K562 (cell line): ENCODE results near the gene TMEM252. TPM values are rescaled to one million over a fixed set of nuclear protein-coding genes. Genes with fewer than 3 reads are reported as not detected.

ENCODE experiments used
- ARNT ChIP-seq, 2 experiments: fragments of 450-650 bp; IDR thresholded peaks; 2 replicates each; pipeline ENCODE4 v1.6.1; 2016; ENCODE audit warnings: mild to moderate bottlenecking in 1 of 2
- BACH1 ChIP-seq: fragments of 200-800 bp; sonication (Bioruptor generic); IDR thresholded peaks from 2 replicates; pipeline ENCODE4 v1.6.1; 2016; ENCODE audit warnings: missing genetic modification characterization, missing compliant biosample characterization
- CTBP1 ChIP-seq: fragments of 450-650 bp; IDR thresholded peaks from 2 replicates; pipeline ENCODE4 v1.6.1; 2016; ENCODE audit warnings: borderline replicate concordance
- CTCFL ChIP-seq: IDR thresholded peaks from 2 replicates; pipeline ENCODE4 v1.6.1; 2011; ENCODE audit warnings: borderline replicate concordance, low read depth, mild to moderate bottlenecking, moderate library complexity, low read length; ENCODE audit not compliant: insufficient read depth, poor library complexity, severe bottlenecking
- ELK1 ChIP-seq: sonication (generic); formaldehyde crosslinking; IDR thresholded peaks from 2 replicates; pipeline ENCODE4 v1.8.1; 2022; ENCODE audit warnings: missing genetic modification reagents
- ESRRA ChIP-seq: fragments of 450-650 bp; IDR thresholded peaks from 2 replicates; pipeline ENCODE4 v1.6.1; 2014; ENCODE audit warnings: low read depth, mild to moderate bottlenecking, moderate library complexity, borderline replicate concordance
- ETS2 ChIP-seq: IDR thresholded peaks from 2 replicates; pipeline ENCODE4 v1.6.1; 2016; ENCODE audit warnings: borderline replicate concordance, missing genetic modification characterization, mild to moderate bottlenecking, moderate library complexity, missing compliant biosample characterization; ENCODE audit not compliant: poor library complexity, severe bottlenecking
- HES1 ChIP-seq: fragments of 450-650 bp; IDR thresholded peaks from 2 replicates; pipeline ENCODE4 v1.6.1; 2016; ENCODE audit warnings: low read depth, mild to moderate bottlenecking, moderate library complexity
- KHSRP ChIP-seq: fragments of 450-650 bp; IDR thresholded peaks from 2 replicates; pipeline ENCODE4 v1.6.1; 2017
- PCBP2 ChIP-seq: fragments of 200-400 bp; formaldehyde crosslinking; IDR thresholded peaks from 2 replicates; pipeline ENCODE4 v1.6.1; 2018; ENCODE audit warnings: low read length, low read depth, mild to moderate bottlenecking, moderate library complexity; ENCODE audit not compliant: poor library complexity, severe bottlenecking
- RBM15 ChIP-seq: fragments of 200-400 bp; formaldehyde crosslinking; IDR thresholded peaks from 2 replicates; pipeline ENCODE4 v1.6.1; 2018; ENCODE audit warnings: mild to moderate bottlenecking, low read length, moderate library complexity; ENCODE audit not compliant: insufficient read depth
- RBM34 ChIP-seq: fragments of 200-400 bp; formaldehyde crosslinking; IDR thresholded peaks from 2 replicates; pipeline ENCODE4 v1.6.1; 2018; ENCODE audit warnings: low read length, borderline replicate concordance; ENCODE audit not compliant: insufficient read depth
- RFX7 ChIP-seq: fragments of 250-450 bp; sonication (Bioruptor Pico); IDR thresholded peaks from 2 replicates; pipeline ENCODE4 v1.5.1; 2021; ENCODE audit warnings: mild to moderate bottlenecking
- STAG1 ChIP-seq: sonication (generic); formaldehyde crosslinking; IDR thresholded peaks from 2 replicates; pipeline ENCODE4 v1.5.0; 2020; ENCODE audit warnings: missing genetic modification reagents, borderline replicate concordance
- ZNF76 ChIP-seq: fragments of 250-450 bp; sonication (Bioruptor Pico); IDR thresholded peaks from 2 replicates; pipeline ENCODE4 v1.4.0; 2020; ENCODE audit warnings: mild to moderate bottlenecking, moderate library complexity, borderline replicate concordance
- ZSCAN32 ChIP-seq: fragments of 450-650 bp; formaldehyde crosslinking; IDR thresholded peaks from 2 replicates; pipeline ENCODE4 v1.4.0; 2020; ENCODE audit warnings: mild to moderate bottlenecking, moderate library complexity
- polyA plus RNA-seq, 8 experiments: library from polyadenylated mRNA; depleted of rRNA in 4 of 8; stranded (reverse) in 5 of 8; unstranded in 3 of 8; fragments of >200 nt; fragmentation: Nextera tagmentation in 2 of 8; fragmentation: Illumina TruSeq in 1 of 8; extraction: Ambion mirVana in 2 of 8; extraction: Trizol in 1 of 8; gene quantifications; 2 replicates each; pipeline versions ENCODE4 v1.2.1 to v1.2.3, GENCODE V29; 2011 to 2014; ENCODE audit warnings: inconsistent platforms in 1 of 8, missing spikeins in 1 of 8
- total RNA-seq, 7 experiments: library from RNA; depleted of rRNA in 6 of 7; stranded (reverse); fragments of >200 nt in 6 of 7; fragmentation: Illumina TruSeq in 2 of 7; extraction: Trizol in 2 of 7; gene quantifications; 2 replicates each; pipeline versions ENCODE4 v1.2.1 to v1.2.3, GENCODE V29; 2011 to 2021; ENCODE audit warnings: low replicate concordance in 1 of 7
- TF ChIP-seq, protein P1 (sequence below): fragments of 200-800 bp; sonication (Bioruptor generic); IDR thresholded peaks from 2 replicates; pipeline ENCODE4 v1.6.1; 2017; ENCODE audit warnings: missing genetic modification characterization, missing compliant biosample characterization
- TF ChIP-seq, protein P2 (sequence below): fragments of 450-650 bp; IDR thresholded peaks from 2 replicates; pipeline ENCODE4 v1.6.1; 2016; ENCODE audit warnings: antibody characterized with exemption

TMEM252 gene
- total and polyA plus RNA-seq, 9 of the 15 experiments (the other 6 are each of a cell fraction or from before 2014, with no cell fraction given): not detected

DNA sequence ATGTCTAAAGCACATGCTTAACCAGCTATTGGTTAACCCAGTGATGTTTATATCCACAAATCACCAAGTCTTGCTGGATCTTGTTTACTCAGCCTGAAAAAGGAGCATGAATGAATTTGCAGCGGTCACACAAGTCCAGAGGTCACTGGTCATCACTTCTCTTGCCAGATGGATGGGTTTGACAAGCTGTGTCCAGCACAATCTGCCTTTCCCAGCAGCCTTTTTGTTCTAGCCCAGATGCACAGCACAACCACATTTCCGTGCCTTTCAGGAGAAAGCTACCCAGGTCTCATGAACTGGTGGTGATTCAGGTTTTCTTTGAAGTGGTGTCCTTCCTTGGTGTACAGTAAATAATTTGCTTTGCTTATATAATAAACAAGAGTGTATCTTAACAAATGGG, 32.1 kb downstream of the TMEM252 start (continued):
- TF ChIP-seq, protein P1, sequence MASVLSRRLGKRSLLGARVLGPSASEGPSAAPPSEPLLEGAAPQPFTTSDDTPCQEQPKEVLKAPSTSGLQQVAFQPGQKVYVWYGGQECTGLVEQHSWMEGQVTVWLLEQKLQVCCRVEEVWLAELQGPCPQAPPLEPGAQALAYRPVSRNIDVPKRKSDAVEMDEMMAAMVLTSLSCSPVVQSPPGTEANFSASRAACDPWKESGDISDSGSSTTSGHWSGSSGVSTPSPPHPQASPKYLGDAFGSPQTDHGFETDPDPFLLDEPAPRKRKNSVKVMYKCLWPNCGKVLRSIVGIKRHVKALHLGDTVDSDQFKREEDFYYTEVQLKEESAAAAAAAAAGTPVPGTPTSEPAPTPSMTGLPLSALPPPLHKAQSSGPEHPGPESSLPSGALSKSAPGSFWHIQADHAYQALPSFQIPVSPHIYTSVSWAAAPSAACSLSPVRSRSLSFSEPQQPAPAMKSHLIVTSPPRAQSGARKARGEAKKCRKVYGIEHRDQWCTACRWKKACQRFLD (CRISPR knock-in tag): peak; percentile 38; the same call in 1 of the 2 replicates
- TF ChIP-seq ELK1 (CRISPR knock-in tag): no peak
- 0 out of 2 replicates have a peak, but pooled peaks have one; percentile 45 for TF ChIP-seq CTBP1
- peak; percentile 65; the same call in 1 of the 2 replicates for TF ChIP-seq ESRRA
- TF ChIP-seq ETS2 (tag): no peak
- no peak for TF ChIP-seq PCBP2
- peak; percentile 66; the same call in 1 of the 2 replicates for TF ChIP-seq KHSRP
- peak; percentile 78 for TF ChIP-seq HES1
- TF ChIP-seq RFX7: no peak
- no peak for TF ChIP-seq RBM15
- no peak for TF ChIP-seq ZSCAN32
- no peak for TF ChIP-seq RBM34
- TF ChIP-seq STAG1 (CRISPR knock-in tag): no peak
- TF ChIP-seq ARNT (IDR thresholded peaks at IDR 0.05): peak in 1 of 2 experiments; percentile 51; a peak in 1 of 4 replicates
- TF ChIP-seq ZNF76 (CRISPR knock-in tag): no peak
- no peak for TF ChIP-seq BACH1 (tag)
- TF ChIP-seq, protein P2, sequence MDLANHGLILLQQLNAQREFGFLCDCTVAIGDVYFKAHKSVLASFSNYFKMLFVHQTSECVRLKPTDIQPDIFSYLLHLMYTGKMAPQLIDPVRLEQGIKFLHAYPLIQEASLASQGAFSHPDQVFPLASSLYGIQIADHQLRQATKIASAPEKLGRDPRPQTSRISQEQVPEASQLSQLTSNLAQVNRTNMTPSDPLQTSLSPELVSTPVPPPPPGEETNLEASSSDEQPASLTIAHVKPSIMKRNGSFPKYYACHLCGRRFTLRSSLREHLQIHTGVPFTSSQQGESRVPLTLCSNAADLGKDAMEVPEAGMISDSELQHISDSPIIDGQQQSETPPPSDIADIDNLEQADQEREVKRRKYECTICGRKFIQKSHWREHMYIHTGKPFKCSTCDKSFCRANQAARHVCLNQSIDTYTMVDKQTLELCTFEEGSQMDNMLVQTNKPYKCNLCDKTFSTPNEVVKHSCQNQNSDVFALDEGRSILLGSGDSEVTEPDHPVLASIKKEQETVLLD: no peak
- TF ChIP-seq CTCFL: no peak
- TF ChIP-seq, all 486 proteins: peak for 67
